Subcutaneous abdominal adipose tissue (tissue), 5 donors: ENCODE data around the gene SLFNL1.

Experiments
- H3K27ac ChIP-seq: one replicate; pipeline ENCODE4 v1.7.0; 2013; ENCODE audit warnings: low read depth, mild to moderate bottlenecking, inconsistent platforms, low read length, moderate library complexity
- H3K27me3 ChIP-seq, 5 donors: one replicate each; pipeline ENCODE4 v1.7.0; 2013; ENCODE audit warnings: low read length in 5 of 5, inconsistent platforms in 1 of 5; ENCODE audit not compliant: control insufficient read depth in 5 of 5, insufficient read depth in 4 of 5
- H3K36me3 ChIP-seq, 5 donors: one replicate each; pipeline ENCODE4 v1.7.0; 2013; ENCODE audit warnings: low read length in 5 of 5; ENCODE audit not compliant: control insufficient read depth in 5 of 5, insufficient read depth in 5 of 5
- H3K4me1 ChIP-seq, 5 donors: one replicate each; pipeline ENCODE4 v1.7.0; 2013; ENCODE audit warnings: low read length in 5 of 5, mild to moderate bottlenecking in 3 of 5, moderate library complexity in 1 of 5; ENCODE audit not compliant: control insufficient read depth in 5 of 5, insufficient read depth in 5 of 5
- H3K4me3 ChIP-seq, 5 donors: one replicate each; pipeline ENCODE4 v1.7.0; 2013; ENCODE audit warnings: low read length in 5 of 5, low read depth in 1 of 5
- H3K9ac ChIP-seq, 5 donors: one replicate each; pipeline ENCODE4 v1.7.0; 2013; ENCODE audit warnings: low read length in 5 of 5, mild to moderate bottlenecking in 4 of 5, moderate library complexity in 3 of 5
- H3K9me3 ChIP-seq, 5 donors: one replicate each; pipeline ENCODE4 v1.7.0; 2013; ENCODE audit warnings: low read length in 5 of 5; ENCODE audit not compliant: control insufficient read depth in 5 of 5
- donor health status: healthy.
- donor health status: healthy.
- donor health status: healthy.
- donor health status: healthy.
- donor health status: healthy.

Gene SLFNL1

DNA sequence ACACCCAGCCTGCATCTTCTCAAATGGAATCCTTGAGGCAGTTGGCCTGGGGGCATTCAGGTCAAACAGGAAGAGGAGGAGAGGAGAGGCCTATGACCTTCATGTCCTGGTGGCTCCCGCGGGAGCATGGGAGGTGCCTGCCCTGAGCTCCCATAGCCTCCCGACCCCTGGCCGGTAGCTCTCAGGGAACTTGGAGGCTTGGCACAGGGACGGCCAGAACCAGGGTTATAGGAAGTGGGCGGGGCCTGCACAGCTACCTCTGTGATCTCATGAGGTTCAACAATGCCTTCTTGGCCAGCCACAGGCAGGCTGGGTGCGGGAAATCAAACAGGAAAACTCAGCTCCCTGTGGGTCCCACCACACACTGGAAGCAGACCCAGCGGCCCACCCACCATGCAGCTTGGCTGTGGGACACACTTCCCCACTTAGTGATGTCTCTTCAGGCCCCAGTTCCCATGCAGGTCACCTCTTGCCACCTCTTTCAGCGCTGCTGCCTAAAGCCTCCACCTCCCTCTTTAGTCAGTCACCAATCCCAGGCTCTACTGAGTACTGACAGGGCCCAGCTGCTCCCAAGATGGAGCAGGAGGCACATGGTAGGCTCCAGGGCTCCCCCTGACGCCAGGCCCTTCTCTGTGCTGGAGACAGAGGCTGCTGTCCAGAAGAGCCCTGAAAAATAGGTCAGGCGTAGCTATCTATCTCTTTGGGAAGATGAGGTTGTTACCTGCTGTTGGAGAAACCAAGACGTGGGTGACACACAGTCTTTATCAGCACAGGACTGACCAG lies at the start of gene SLFNL1:
Gene SLFNL1, minus strand, starts transcription at position 200 of the 783 bp plus-strand sequence. CDS start 1,065 bp downstream, outside the sequence.
- H3K4me3 ChIP-seq = no peak within 1 kb of the TSS
- H3K36me3 ChIP-seq = peaks cover 0 to 21% (median 15%) of the 10 kb centered on the region in 5 donors
- no peaks in the 10 kb centered on the region for H3K27me3 ChIP-seq
- no peak within 1 kb of the TSS for H3K27ac ChIP-seq
- peaks cover 0 to 15% (median 8%) of the 10 kb centered on the region in 5 donors for H3K4me1 ChIP-seq
- no peaks in the 10 kb centered on the region for H3K9me3 ChIP-seq
- H3K9ac ChIP-seq = no peak within 1 kb of the TSS

DNA sequence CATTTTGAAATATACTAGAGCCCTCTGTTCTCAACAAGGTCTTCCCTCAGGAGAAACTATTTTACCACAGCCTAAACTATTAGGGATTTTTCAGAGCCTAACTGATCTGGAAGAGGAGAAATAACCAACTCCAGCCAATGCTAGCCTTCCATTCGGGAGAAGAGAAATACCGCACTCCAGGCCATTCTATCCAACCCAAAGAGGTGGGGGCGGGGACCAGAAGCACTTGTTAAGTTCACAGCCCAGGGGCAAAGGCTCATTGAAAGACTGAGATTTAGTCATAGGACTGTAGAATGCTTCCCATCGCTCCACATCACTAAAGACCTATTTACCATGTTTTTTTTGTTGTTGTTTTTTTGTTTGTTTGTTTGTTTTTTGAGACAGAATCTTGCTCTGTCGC lies 35.4 kb upstream of the SLFNL1 start:
- no peak overlapping the region for H3K9ac ChIP-seq
- H3K27ac ChIP-seq = no peak overlapping the region
- H3K4me1 ChIP-seq = no peaks in the 10 kb centered on the region
- H3K27me3 ChIP-seq = no peaks in the 10 kb centered on the region
- H3K36me3 ChIP-seq = peaks cover 11 to 26% (median 17%) of the 10 kb centered on the region in 5 donors
- H3K9me3 ChIP-seq = peaks cover 0 to 4% (median 0%) of the 10 kb centered on the region in 5 donors
- no peak overlapping the region for H3K4me3 ChIP-seq

DNA sequence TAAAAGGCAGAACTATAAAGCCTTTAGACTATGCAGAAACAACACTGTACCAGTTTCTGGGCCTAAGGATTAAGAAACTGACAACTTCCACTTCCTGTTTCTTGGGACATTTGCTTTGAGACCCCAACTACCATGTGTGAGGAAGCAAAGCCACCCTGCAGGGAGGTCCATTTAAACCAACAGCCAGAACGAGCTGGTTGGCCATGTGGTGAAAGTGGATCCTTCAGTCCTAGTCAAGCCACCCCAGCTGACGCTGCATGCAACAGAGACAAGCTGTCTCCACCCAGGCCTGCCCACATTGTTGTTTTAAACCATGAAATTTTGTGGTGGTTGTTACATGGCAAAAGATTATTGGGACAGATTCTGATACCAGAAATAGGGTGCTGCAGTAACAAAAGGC lies 31.8 kb upstream of the SLFNL1 start:
- Histone ChIP-seq H3K36me3 (peaks cover 10 to 29% (median 19%) of the 10 kb centered on the region in 5 donors), H3K27me3 (no peaks in the 10 kb centered on the region), H3K4me1 (no peaks in the 10 kb centered on the region), H3K4me3 (no peak overlapping the region), H3K27ac (no peak overlapping the region), H3K9ac (no peak overlapping the region), H3K9me3 (no peaks in the 10 kb centered on the region)

DNA sequence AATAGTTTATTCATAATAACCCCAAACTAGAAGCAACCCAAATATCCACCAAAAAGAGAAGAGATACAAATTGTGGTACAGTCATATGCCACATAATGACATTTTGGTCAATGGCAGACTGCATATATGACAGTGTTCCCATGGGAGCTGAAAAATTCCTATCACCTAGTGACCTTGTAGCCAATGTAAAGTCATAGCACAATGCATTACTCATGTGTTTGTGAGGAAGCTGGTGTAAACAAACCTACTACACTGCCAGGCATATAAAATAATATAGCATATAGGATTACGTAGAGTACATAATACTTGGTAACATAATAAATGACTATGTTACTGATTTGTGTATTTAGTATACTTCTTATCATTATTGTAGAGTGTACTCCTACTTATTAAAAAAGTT lies 29.5 kb upstream of the SLFNL1 start:
- no peaks in the 10 kb centered on the region for H3K9me3 ChIP-seq
- H3K4me1 ChIP-seq = peaks cover 0 to 6% (median 5%) of the 10 kb centered on the region in 5 donors
- H3K36me3 ChIP-seq = peaks cover 8 to 39% (median 28%) of the 10 kb centered on the region in 5 donors
- no peak overlapping the region for H3K9ac ChIP-seq
- no peak overlapping the region for H3K27ac ChIP-seq
- no peaks in the 10 kb centered on the region for H3K27me3 ChIP-seq
- no peak overlapping the region for H3K4me3 ChIP-seq

GRCh38 chr1:41048540-41048939 lies 27.0 kb upstream of the SLFNL1 start:
- no peaks in the 10 kb centered on the region for H3K9me3 ChIP-seq
- H3K4me1 ChIP-seq = peaks cover 0 to 28% (median 21%) of the 10 kb centered on the region in 5 donors
- H3K27me3 ChIP-seq = no peaks in the 10 kb centered on the region
- H3K9ac ChIP-seq = no peak overlapping the region
- H3K27ac ChIP-seq = no peak overlapping the region
- no peak overlapping the region for H3K4me3 ChIP-seq
- H3K36me3 ChIP-seq = peaks cover 6 to 41% (median 28%) of the 10 kb centered on the region in 5 donors

DNA sequence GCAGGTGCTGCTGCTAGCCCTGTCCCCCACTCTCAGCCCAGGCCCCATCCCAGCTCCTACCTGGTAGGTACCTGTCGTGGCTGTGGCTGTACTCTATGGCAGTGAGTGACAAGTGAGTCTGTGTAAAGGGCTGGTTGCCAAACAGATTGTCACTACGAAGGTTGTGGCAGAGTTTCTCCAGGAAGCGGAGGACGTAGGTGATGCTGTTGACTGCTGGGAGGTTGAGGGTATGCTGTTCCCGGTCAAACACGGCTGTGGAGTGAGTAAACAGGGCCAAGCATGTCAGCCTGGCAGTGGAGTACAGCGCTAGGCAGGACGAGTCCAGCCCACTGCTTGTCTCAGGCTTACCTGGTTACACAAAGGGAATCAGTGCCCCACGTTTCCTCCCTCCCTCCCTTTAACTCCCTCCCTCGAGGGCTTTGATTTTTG lies 24.8 kb upstream of the SLFNL1 start:
- peak overlapping the region; percentile 26 for H3K27ac ChIP-seq
- H3K9me3 ChIP-seq = no peaks in the 10 kb centered on the region
- H3K4me3 ChIP-seq = no peak overlapping the region
- no peak overlapping the region for H3K9ac ChIP-seq
- H3K4me1 ChIP-seq = peaks cover 0 to 29% (median 26%) of the 10 kb centered on the region in 5 donors
- peaks cover 6 to 35% (median 21%) of the 10 kb centered on the region in 5 donors for H3K36me3 ChIP-seq
- no peaks in the 10 kb centered on the region for H3K27me3 ChIP-seq

DNA sequence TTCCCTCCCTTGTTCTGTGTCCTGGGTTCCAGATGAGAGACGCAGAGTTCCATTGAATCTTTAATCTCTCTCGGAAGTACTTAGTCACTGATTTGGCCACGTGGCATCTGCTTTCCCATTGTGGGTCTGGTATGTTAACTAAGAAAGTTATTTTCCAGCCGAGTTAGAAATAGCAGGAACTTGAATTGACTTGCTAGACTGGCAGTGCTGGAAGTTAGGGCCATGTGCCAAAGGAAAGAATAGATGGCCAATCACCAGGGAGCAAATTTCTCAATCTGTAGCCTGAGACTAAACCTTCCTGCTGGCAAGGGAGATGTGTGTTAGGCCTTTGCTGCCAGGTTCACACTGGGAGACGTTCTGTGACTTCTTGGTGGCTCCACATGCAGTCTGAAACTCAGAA lies 24.2 kb upstream of the SLFNL1 start:
- Histone ChIP-seq H3K36me3 (peaks cover 3 to 39% (median 21%) of the 10 kb centered on the region in 5 donors), H3K4me3 (no peak overlapping the region), H3K9ac (no peak overlapping the region), H3K27me3 (no peaks in the 10 kb centered on the region), H3K27ac (peak overlapping the region; percentile 26), H3K4me1 (peaks cover 0 to 29% (median 26%) of the 10 kb centered on the region in 5 donors), H3K9me3 (no peaks in the 10 kb centered on the region)

DNA sequence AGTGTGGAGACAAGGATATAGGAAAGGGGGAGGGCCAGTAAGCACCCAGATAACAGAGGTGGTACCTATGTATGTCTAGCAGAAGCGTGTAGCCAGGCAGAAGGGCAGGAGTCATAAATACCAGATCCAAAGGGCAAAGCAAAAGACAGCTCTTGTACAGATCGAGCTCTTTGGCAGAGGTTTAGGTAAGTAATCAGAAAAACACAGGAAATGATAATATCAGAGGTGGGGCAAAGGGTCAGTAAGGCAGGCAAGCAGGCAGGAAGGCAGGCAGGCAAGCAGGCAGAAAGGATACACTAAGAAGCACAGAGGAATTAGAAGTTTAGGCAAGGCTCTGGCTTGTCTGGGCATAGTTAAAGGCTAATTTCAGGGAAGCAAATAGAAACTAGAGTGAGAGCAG lies 22.7 kb upstream of the SLFNL1 start:
- no peak overlapping the region for H3K4me3 ChIP-seq
- H3K9me3 ChIP-seq = no peaks in the 10 kb centered on the region
- H3K9ac ChIP-seq = peak overlapping the region in 1 of 5 donors; percentile 11
- H3K4me1 ChIP-seq = peaks cover 0 to 29% (median 26%) of the 10 kb centered on the region in 5 donors
- no peak overlapping the region for H3K27ac ChIP-seq
- peaks cover 3 to 36% (median 24%) of the 10 kb centered on the region in 5 donors for H3K36me3 ChIP-seq
- no peaks in the 10 kb centered on the region for H3K27me3 ChIP-seq

DNA sequence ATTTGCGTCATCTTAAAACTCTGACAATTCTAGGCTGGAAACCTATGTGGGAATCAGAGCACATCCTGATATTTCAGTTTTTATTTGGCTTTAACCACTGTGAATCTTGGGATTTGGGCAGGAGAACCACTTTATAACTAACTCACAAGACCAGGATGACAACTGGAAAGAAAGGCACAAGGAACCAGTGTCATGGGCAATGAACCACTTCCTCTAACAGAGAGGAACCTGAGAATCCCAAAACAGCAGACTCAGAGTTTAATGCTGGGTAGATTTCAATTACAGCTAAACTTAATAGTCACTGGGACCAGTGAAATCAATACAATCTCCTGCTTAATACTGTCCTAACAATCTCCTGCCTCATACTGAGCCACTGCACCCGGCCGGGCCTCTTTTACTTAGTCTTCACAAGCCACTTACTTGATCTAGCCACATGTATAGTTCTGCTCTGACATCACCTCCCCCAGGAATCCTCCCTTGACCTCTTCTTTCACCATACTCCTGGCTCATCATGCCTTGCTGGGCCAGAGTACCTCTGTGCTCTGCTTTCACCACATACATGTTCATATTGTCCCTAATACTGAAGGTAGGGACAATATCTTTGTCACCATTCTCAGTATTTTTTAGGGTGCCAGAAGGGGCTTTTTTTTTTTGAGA lies 20.2 kb upstream of the SLFNL1 start:
- no peak overlapping the region for H3K9ac ChIP-seq

DNA sequence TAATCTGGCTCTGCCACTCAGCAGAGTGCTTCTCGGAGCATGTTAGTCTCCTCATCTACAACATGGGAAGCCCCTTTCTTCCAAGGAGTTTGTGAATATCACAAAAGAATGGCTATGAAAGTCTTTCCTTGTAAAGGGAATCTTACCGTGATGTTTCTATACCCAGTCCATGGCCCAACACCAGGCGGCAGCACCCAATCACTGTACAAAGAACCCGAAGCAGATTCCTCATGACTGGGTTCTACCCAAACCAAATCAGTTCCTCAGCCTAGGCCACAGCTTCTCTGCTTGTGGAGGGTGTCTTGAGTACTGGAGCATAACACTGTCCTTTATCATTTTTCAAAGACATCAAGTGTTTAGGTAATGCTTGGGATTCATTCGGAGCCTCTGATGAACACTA lies 16.6 kb upstream of the SLFNL1 start:
- Histone ChIP-seq H3K27me3 (no peaks in the 10 kb centered on the region), H3K27ac (no peak overlapping the region), H3K4me1 (peaks cover 0 to 5% (median 0%) of the 10 kb centered on the region in 5 donors), H3K4me3 (no peak overlapping the region), H3K36me3 (peaks cover 17 to 49% (median 40%) of the 10 kb centered on the region in 5 donors), H3K9ac (no peak overlapping the region), H3K9me3 (no peaks in the 10 kb centered on the region)

More for the DNA sequence above, 20.2 kb upstream of the SLFNL1 start:
- H3K4me1 ChIP-seq = peaks cover 0 to 29% (median 26%) of the 10 kb centered on the region in 5 donors
- H3K27me3 ChIP-seq = no peaks in the 10 kb centered on the region
- H3K27ac ChIP-seq = no peak overlapping the region
- H3K9me3 ChIP-seq = no peaks in the 10 kb centered on the region
- H3K36me3 ChIP-seq = peaks cover 16 to 35% (median 26%) of the 10 kb centered on the region in 5 donors
- H3K4me3 ChIP-seq = no peak overlapping the region
